Activated naive CD8-positive, alpha-beta T cell treated with anti-CD3 and anti-CD28 coated beads, Interleukin-2, amount 10 ng/mL, durations not matched to agents 7 days and 5 days (primary cell): ENCODE measurements around the gene GSS. TPM values are rescaled to one million over a fixed set of nuclear protein-coding genes. Genes with fewer than 3 reads are reported as not detected.

Experiments used
- ATAC-seq: fragments of 150-1000 bp; cut with Tn5 transposase; one replicate; pipeline ENCODE4 v1.10.0; 2021; ENCODE audit warnings: low read depth, moderate library complexity
- POLR2A ChIA-PET: fragments of 350-600 bp; sonication (Branson Sonifier 250); formaldehyde crosslinking; loops from one replicate; lab custom pipeline; 2021; ENCODE audit warnings: antibody characterized with exemption; lab: Charles Lee
- DNase-seq: peaks from one replicate; pipeline ENCODE4 v3.0.0; 2021
- H3K27ac Mint-ChIP-seq: one replicate; pipeline ENCODE4 v1.8.0; 2022; ENCODE audit warnings: mild to moderate bottlenecking, mixed read lengths
- H3K27me3 Mint-ChIP-seq: one replicate; pipeline ENCODE4 v1.8.0; 2022; ENCODE audit warnings: mild to moderate bottlenecking, moderate library complexity, mixed read lengths
- H3K36me3 Mint-ChIP-seq: one replicate; pipeline ENCODE4 v1.8.0; 2021; ENCODE audit warnings: mild to moderate bottlenecking, mixed read lengths
- H3K4me1 Mint-ChIP-seq: one replicate; pipeline ENCODE4 v1.8.0; 2021; ENCODE audit warnings: mixed read lengths
- H3K4me3 Mint-ChIP-seq: one replicate; pipeline ENCODE4 v1.8.0; 2022; ENCODE audit warnings: mild to moderate bottlenecking, moderate library complexity, mixed read lengths
- H3K9me3 Mint-ChIP-seq: one replicate; pipeline ENCODE4 v1.8.0; 2021; ENCODE audit warnings: mixed read lengths
- total RNA-seq, 2 experiments: library from RNA; stranded (reverse); gene quantifications; one replicate each; pipeline ENCODE4 v1.2.3, GENCODE V29; 2021

The GSS gene
- total RNA-seq, 2 experiments from 2014 or later, result 53.8 to 57.2 TPM

DNA sequence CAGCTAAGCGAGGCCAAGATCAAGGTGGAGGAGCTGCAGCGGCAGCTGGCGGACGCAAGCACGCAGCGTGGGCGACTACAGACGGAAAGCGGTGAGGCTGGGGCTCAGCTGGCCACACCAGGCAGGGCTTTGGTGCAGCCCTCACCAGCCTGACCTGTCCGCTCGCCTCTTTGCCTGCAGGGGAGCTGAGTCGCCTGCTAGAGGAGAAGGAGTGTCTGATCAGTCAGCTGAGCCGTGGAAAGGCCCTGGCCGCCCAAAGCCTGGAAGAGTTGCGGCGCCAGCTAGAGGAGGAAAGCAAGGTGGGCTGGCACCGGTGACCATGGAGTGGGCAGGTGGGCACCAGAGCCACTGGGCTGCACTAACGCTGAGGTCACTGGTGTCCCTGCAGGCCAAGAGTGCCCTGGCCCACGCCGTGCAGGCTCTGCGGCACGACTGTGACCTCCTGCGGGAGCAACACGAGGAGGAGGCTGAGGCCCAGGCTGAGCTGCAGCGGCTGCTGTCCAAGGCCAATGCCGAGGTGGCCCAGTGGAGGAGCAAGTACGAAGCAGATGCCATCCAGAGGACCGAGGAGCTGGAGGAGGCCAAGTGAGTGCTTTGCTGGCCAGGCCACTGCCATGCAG is 42.8 kb upstream of the GSS start:
- no peak for DNase-seq
- Mint-ChIP-seq H3K9me3 (no peaks in the 10 kb centered on the region), H3K4me1 (peaks cover 4% of the 10 kb centered on the region), H3K36me3 (peaks cover 13% of the 10 kb centered on the region), H3K27me3 (no peaks in the 10 kb centered on the region), H3K4me3 (no peak overlapping the region), H3K27ac (no peak overlapping the region)
- ATAC-seq, result no peak
- POLR2A ChIA-PET, result interaction anchor here (1.0 kb wide), 1 partner anchor 9 kb away, joined by 3 read pairs; no protein-coding TSS in a partner anchor

DNA sequence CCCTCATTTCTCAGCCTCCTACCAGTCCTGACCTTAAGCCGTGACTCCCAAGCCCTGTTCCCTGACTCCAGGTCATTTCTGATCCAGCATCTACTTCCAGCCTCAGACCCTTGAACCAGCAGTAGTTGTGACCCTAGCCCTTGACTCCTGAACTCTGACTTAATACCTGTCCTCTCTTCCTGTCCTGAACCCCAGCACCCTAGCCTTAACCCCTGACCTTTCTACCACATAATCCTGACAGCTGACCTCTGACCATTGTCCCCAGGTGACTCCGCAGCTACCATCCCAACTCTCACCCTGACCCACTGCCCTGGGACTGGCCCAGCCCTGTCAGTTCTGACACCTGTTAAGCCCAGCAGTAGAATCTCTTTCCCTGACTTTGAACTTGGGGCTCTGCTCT is 42.2 kb upstream of the GSS start:
- Mint-ChIP-seq H3K4me1 (peaks cover 4% of the 10 kb centered on the region), H3K9me3 (no peaks in the 10 kb centered on the region), H3K36me3 (peaks cover 13% of the 10 kb centered on the region), H3K27me3 (no peaks in the 10 kb centered on the region), H3K4me3 (no peak overlapping the region), H3K27ac (peak overlapping the region; percentile 62)
- no peak for DNase-seq
- POLR2A ChIA-PET, result interaction anchor here (1.0 kb wide), 1 partner anchor 9 kb away, joined by 3 read pairs; no protein-coding TSS in a partner anchor
- no peak for ATAC-seq

DNA sequence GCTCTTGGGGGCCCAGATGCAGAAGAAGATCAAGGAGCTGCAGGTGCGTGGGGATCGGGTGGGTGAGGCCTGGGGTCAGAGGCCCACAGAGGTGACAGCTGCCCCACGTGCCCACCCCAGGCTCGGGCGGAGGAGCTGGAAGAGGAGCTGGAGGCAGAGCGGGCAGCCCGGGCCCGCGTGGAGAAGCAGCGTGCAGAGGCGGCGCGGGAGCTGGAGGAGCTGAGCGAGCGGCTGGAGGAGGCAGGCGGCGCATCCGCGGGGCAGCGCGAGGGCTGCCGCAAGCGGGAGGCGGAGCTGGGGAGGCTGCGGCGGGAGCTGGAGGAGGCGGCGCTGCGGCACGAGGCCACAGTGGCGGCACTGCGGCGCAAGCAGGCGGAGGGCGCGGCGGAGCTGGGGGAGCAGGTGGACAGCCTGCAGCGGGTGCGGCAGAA is 41.5 kb upstream of the GSS start:
- POLR2A ChIA-PET, result no interaction called here
- ATAC-seq (no peak), DNase-seq (no peak)
- Mint-ChIP-seq H3K4me3 (no peak overlapping the region), H3K27ac (no peak overlapping the region), H3K9me3 (no peaks in the 10 kb centered on the region), H3K36me3 (peaks cover 13% of the 10 kb centered on the region), H3K4me1 (peaks cover 4% of the 10 kb centered on the region), H3K27me3 (no peaks in the 10 kb centered on the region)

DNA sequence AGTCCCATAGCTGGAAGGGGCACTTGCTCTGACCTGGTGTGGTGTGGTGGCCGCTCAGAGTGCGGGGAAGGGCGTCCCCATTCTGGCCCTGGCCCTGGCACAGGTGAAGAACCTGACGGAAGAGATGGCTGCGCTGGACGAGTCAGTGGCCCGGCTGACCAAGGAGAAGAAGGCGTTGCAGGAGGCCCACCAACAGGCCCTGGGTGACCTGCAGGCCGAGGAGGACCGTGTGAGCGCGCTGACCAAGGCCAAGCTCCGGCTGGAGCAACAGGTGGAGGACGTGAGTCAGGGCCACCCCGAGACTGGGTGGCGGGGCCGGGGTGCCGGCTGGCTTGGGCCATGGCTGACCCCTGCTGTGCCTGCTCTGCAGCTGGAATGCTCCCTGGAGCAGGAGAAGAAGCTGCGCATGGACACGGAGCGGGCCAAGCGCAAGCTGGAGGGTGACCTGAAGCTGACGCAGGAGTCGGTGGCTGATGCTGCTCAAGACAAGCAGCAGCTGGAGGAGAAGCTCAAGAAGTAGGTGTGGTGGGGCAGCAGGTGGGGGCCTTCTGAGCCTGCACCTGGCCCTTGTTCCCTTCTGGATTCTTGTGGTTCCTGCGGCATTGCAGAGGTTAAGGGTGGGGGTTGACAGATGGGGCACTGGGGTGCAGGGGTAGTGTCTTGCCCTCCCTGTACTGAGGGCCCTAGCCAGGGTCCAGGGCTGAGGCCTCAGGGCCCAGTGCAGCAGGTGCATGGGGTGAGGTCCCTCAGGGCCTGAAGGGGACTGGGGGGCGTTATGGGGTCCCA is 40.8 kb upstream of the GSS start:
- Mint-ChIP-seq H3K27me3 (no peaks in the 10 kb centered on the region), H3K4me1 (peaks cover 4% of the 10 kb centered on the region), H3K27ac (no peak overlapping the region), H3K4me3 (no peak overlapping the region), H3K9me3 (no peaks in the 10 kb centered on the region), H3K36me3 (peaks cover 13% of the 10 kb centered on the region)
- POLR2A ChIA-PET, result no interaction called here
- ATAC-seq (no peak), DNase-seq (no peak)

DNA sequence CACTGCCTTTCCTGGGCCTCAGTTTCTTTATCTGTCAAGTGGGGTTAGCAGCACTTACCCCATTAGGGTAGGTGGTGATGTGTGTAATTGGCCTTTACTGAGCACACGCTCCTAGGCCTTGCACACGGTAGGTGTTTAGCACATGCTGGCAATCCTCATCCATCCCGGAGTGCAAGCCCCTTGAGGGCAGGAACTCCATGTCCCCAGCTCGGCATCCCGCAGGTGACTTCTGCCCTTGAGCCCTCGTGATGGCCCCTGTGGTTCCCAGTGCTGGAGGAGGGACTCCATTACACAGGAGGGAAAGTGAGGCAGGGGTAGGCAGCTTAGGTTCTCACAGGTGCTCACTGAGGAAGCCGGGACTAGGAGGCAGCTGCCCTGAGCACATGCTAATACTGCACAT is 40.1 kb upstream of the GSS start:
- no peak overlapping the region for H3K27ac Mint-ChIP-seq
- ATAC-seq (no peak), DNase-seq (no peak)
- POLR2A ChIA-PET, result no interaction called here
- H3K4me3 Mint-ChIP-seq, result no peak overlapping the region
- no peaks in the 10 kb centered on the region for H3K27me3 Mint-ChIP-seq
- peaks cover 4% of the 10 kb centered on the region for H3K4me1 Mint-ChIP-seq
- no peaks in the 10 kb centered on the region for H3K9me3 Mint-ChIP-seq
- H3K36me3 Mint-ChIP-seq, result peaks cover 12% of the 10 kb centered on the region

DNA sequence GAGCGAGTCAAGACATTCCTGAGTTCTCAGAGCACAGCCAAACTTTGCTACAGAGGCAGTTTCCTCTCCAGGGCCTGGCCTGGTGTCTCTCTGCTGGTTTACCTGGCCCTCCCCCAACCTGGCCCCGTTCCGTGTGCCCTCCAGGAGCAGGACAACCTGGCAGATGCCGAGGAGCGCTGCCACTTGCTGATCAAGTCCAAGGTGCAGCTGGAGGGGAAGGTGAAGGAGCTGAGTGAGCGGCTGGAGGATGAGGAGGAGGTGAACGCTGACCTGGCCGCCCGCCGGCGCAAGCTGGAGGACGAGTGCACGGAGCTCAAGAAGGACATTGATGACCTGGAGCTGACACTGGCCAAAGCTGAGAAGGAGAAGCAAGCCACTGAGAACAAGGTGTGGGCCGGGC is 39.6 kb upstream of the GSS start:
- no peaks in the 10 kb centered on the region for H3K9me3 Mint-ChIP-seq
- peaks cover 12% of the 10 kb centered on the region for H3K36me3 Mint-ChIP-seq
- H3K27ac Mint-ChIP-seq, result no peak overlapping the region

DNA sequence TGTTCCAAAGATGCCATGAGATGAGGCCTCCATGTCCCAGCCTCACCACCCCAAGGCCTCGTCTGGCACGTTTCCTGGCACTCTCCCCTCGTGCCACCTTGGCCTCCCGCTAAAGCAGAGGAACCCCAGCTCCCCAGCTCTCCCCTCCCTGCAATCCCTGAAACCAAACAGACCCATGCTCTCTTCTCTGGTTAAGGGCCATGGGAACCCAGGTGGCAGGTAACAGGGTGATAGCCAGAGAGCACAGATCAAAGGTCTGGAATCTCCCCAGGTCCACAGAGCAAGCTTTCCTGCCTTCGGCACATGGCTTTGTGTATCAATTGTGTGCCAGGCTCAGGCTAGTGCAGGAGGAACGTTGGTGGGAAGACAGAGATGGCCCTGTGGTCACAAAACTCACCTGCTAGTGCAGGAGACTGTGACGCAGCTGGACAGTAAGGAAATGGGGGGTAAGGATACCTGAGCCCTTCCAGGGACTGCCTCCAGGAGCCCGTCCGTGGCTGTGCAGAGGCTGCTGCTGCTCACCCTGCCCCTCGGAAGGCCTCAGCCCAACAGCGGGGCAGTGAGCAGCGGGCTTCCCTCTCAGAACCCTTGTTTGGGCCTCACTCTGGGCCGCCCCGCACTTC is 39.0 kb upstream of the GSS start:
- Mint-ChIP-seq H3K27me3 (no peaks in the 10 kb centered on the region), H3K36me3 (peaks cover 12% of the 10 kb centered on the region), H3K4me1 (peaks cover 4% of the 10 kb centered on the region), H3K4me3 (no peak overlapping the region), H3K9me3 (no peaks in the 10 kb centered on the region), H3K27ac (no peak overlapping the region)
- POLR2A ChIA-PET, result no interaction called here
- no peak for DNase-seq
- ATAC-seq, result no peak

More for the DNA sequence above, 39.6 kb upstream of the GSS start:
- no peak for DNase-seq
- Mint-ChIP-seq H3K4me3 (no peak overlapping the region), H3K4me1 (peaks cover 4% of the 10 kb centered on the region), H3K27me3 (no peaks in the 10 kb centered on the region)
- ATAC-seq, result no peak
- POLR2A ChIA-PET, result no interaction called here

DNA sequence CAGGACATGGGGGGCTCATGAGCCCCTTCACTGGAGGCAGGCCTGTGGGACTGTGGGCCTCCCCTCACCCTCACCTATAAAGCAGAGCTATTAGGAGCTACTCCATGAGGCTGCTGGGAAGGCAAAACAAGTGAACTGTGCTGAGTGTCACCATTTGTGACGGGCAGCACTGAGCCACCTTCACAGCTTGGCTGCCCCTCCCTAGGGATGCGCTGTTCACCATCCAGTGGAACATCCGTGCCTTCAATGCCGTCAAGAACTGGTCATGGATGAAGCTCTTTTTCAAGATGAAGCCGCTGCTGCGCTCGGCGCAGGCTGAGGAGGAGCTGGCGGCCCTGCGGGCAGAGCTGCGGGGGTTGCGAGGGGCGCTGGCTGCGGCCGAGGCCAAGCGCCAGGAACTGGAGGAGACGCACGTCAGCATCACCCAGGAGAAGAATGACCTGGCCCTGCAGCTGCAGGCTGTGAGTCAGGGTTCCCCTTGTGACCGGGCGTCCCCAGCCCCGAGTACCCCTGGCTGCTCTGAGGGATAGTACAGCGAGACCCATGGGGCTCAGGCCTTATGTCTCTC is 38.4 kb upstream of the GSS start:
- Mint-ChIP-seq H3K36me3 (peaks cover 9% of the 10 kb centered on the region), H3K9me3 (no peaks in the 10 kb centered on the region), H3K27me3 (no peaks in the 10 kb centered on the region), H3K4me3 (no peak overlapping the region), H3K27ac (no peak overlapping the region), H3K4me1 (peaks cover 4% of the 10 kb centered on the region)
- ATAC-seq, result no peak
- no peak for DNase-seq
- POLR2A ChIA-PET, result no interaction called here

DNA sequence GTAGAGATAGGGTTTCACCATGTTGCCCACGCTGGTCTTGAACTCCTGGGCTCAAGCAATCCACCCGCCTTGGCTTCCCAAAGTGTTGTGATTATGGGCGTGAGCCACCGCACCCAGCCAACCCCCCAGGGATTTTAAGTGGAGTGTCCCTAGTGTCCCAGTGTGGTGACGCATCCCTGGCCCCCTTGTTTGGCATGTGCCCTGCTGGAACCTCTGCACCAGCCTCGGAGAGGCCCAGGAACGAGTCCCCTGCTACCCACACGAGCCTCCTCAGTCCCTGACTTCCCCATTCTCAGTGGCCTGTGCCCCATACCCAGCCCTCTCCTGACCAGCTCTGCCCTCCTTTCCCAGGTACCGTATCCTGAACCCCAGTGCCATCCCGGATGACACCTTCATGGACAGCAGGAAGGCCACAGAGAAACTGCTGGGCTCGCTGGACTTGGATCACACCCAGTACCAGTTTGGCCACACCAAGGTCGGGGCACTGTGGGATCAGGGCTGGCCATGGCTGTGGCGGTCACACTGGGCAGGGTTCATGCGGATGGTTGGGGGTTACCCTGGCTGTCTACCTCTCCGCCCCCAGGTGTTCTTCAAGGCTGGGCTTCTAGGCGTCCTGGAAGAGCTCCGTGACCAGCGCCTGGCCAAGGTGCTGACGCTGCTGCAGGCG is 37.3 kb upstream of the GSS start:
- POLR2A ChIA-PET, result no interaction called here
- Mint-ChIP-seq H3K9me3 (no peaks in the 10 kb centered on the region), H3K36me3 (peaks cover 6% of the 10 kb centered on the region), H3K4me3 (no peak overlapping the region), H3K4me1 (peaks cover 3% of the 10 kb centered on the region), H3K27ac (no peak overlapping the region), H3K27me3 (no peaks in the 10 kb centered on the region)
- DNase-seq (no peak), ATAC-seq (no peak)

DNA sequence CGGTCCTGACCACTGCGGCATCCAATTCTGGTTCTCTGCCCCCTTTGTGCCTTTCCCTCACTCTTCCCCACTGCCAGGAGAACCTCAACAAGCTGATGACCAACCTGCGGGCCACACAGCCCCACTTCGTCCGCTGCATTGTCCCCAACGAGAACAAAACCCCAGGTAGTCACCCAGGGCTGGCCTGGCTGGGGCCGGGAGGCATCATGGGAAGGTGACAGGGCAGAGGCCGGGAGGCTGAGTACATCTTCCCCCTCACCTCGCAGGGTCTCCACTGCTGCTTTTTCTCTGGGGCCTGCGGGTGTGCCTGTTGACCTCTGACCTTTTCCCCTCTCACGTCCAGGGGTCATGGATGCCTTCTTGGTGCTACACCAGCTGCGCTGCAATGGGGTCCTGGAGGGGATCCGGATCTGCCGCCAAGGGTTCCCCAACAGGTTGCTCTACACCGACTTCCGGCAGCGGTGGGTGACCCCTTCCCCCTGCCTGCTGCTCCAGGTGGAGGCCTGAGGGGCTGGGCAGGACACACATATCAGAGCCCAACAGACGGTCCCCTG is 35.1 kb upstream of the GSS start:
- DNase-seq, result no peak
- Mint-ChIP-seq H3K27ac (no peak overlapping the region), H3K9me3 (no peaks in the 10 kb centered on the region), H3K4me3 (no peak overlapping the region), H3K4me1 (no peaks in the 10 kb centered on the region), H3K36me3 (no peaks in the 10 kb centered on the region), H3K27me3 (no peaks in the 10 kb centered on the region)
- no peak for ATAC-seq
- POLR2A ChIA-PET, result no interaction called here

DNA sequence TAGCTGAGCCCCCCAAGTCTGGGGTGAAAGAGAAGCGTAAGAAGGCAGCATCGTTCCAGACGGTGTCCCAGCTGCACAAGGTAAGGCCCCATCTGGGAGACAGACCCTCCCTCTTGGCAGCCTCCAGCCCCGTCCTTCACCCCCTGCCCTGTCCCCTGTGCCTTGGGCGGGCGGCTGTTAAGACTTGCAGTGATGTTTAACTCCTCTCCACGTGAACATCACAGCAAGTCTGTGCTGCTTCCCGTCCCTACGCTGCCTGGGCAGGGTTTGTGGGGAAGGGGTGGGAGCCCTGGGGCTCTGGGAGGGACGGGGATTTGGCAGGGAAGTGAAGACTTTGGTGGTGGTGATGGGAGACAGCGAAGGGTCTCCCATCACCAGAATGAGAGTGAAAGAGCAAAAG is 34.6 kb upstream of the GSS start:
- Mint-ChIP-seq H3K4me3 (no peak overlapping the region), H3K27ac (no peak overlapping the region), H3K36me3 (no peaks in the 10 kb centered on the region), H3K27me3 (no peaks in the 10 kb centered on the region), H3K9me3 (no peaks in the 10 kb centered on the region), H3K4me1 (no peaks in the 10 kb centered on the region)
- DNase-seq (no peak), ATAC-seq (no peak)
- POLR2A ChIA-PET, result no interaction called here

DNA sequence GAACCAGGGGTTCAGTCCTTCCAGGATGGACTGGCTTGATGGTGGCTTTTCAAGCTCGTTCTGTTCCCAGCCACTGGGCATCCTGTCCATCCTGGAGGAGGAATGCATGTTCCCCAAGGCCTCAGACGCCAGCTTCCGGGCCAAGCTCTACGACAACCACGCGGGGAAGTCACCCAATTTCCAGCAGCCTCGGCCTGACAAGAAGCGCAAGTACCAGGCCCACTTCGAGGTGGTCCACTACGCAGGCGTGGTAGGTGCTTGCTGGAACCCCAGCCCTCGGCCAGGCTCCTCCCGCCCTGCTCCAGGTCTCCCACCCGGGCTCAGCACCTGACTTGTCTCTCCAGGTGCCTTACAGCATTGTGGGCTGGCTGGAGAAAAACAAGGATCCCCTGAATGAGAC is 34.1 kb upstream of the GSS start:
- H3K27me3 Mint-ChIP-seq, result no peaks in the 10 kb centered on the region
- peaks cover 2% of the 10 kb centered on the region for H3K4me1 Mint-ChIP-seq
- H3K36me3 Mint-ChIP-seq, result no peaks in the 10 kb centered on the region
- DNase-seq, result no peak
- no peak overlapping the region for H3K27ac Mint-ChIP-seq
- POLR2A ChIA-PET, result interaction anchor here (0.6 kb wide), 1 partner anchor 9 kb away, joined by 3 read pairs; no protein-coding TSS in a partner anchor
- ATAC-seq, result no peak
- H3K4me3 Mint-ChIP-seq, result no peak overlapping the region
- H3K9me3 Mint-ChIP-seq, result no peaks in the 10 kb centered on the region

DNA sequence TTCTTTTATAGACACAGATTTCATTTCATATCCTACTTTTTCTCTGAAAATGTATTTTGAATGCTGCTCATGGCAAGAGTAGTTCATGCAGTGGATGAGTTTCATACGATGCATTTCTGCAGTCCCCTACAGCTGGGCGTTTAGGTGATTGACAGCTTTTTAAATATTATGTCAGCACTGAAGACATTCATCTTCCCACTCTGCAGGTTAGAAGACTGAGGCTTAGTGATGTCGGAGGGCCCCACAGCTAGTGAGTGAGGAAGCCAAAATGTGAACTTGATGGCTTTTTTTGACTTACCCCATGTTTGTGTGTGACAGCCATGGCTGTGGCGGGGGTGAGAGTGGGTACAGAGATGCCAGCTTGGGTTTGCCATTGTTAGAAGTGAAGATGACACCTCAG is 33.5 kb upstream of the GSS start:
- peaks cover under 1% of the 10 kb centered on the region for H3K27me3 Mint-ChIP-seq
- POLR2A ChIA-PET, result interaction anchor here (0.6 kb wide), 1 partner anchor 9 kb away, joined by 3 read pairs; no protein-coding TSS in a partner anchor
- no peak for DNase-seq
- H3K4me1 Mint-ChIP-seq, result peaks cover 2% of the 10 kb centered on the region
- H3K36me3 Mint-ChIP-seq, result no peaks in the 10 kb centered on the region
- no peak overlapping the region for H3K27ac Mint-ChIP-seq
- H3K4me3 Mint-ChIP-seq, result no peak overlapping the region
- no peak for ATAC-seq
- no peaks in the 10 kb centered on the region for H3K9me3 Mint-ChIP-seq
